Hematopoietic multipotent progenitor cell treated with erythropoietin and hydrocortisone succinate and interleukin-3 and kit ligand, for 15 days (in vitro differentiated cells): Measurements from ENCODE around the gene KCNMB2.

Source experiments
- DNase-seq: peaks from one replicate; pipeline ENCODE4 v3.0.0-alpha.2; 2015; ENCODE audit warnings: low spot score

Gene KCNMB2

GRCh38 chr3:178569826-178570225 lies 33.6 kb downstream of the KCNMB2 start:
- DNase-seq: no peak

DNA sequence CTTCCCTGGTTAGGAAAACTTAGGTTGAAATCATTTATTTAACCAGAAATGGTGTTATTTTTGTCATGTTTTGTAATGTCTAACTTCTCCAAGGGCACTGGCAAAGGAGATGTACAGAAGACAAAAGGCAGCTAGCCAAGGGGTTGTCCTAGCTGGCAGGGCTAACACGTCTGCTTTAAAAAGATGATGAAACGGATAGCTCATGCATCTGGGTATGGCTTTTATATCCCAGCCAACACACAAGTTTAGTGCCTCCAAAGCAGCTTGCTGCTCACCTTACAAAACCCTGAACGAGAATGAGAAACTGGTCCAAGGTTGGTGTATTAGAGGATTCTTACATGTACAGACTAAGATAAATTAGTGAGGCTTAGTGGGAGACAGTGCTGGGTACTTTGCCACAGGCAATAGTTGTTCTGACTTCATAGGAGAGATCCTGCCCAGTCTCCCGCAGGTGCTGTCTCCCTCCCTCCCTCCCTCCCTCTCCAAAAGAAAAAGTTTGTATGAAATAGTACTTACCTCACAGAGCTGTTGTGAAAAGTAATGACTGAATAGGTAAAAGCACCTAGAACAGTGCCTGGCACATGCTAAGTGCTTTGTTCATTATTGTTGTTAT lies 47.8 kb downstream of the KCNMB2 start:
- no peak for DNase-seq

DNA sequence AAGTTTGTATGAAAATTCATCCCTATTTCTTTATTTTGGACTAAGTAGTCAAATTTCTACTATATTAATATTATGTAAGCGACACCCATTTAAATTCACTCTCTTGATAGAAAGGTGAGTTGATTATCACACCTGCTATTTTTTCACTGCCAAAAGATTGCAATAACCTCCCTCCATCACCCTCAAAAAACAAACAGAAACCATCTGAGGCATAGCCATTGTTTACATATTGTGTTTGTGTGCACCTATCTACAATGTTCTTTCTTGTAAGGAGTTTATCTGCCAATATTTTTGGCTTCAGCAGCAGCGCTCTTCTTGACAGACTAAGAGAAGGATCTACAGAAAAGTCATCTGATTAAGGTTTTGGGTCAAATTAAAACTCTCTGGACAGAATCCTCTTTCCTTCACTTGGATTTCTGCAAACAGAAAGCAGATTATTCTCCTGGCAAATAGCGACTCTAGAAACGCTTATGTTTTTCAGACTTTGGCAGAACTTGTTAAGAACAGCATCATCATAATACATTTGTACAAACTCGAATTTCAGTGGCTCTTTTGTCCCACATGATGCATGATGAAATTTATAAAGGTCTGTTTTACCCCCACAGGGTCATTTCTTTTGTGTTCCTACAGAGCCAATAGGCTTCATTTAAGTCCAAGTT lies 48.6 kb downstream of the KCNMB2 start:
- DNase-seq: no peak

GRCh38 chr3:178585454-178585853 lies 49.2 kb downstream of the KCNMB2 start:
- no peak for DNase-seq

- DNase-seq: no peak
Measured at GRCh38 chr3:178586076-178586475, 49.8 kb downstream of the KCNMB2 start.

DNA sequence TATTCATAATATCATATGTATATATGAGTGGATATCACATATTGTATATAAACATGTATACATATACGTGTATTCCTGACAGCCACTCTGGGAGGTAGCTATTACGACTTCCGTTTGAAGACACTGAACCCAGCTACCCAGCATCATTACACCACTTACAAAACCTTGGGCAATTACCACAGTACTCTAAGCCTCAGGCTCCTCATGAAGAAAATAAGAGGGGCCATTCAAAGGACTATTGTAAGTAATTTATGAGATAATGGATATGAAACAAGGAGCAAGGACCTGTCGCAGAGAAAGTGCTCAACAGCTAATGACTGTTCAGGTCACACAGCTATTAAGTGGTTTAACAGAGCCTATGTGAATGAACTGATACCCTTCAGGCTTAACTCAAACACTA lies 52.4 kb downstream of the KCNMB2 start:
- no peak for DNase-seq

DNA sequence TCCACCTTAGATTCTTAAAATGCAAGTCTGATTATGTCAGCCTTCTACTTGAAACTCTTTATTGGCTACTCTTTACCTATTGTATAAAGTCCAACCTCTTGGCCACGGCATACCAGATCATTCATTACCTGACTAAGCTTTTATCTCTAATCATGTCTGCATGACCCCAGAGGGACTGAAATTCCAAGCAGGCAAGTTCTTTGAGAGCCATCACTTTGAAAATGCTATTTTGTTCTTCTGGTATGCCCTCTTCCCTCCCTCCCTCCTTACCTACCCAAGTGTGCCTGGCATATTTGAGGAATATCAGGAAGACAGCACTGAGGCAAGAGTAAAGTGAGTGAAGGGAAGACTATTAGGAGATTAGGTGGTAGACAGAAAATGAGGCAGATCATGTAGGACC lies 57.5 kb downstream of the KCNMB2 start:
- DNase-seq: no peak

GRCh38 chr3:178597371-178597770 lies 61.1 kb downstream of the KCNMB2 start:
- DNase-seq: no peak

DNA sequence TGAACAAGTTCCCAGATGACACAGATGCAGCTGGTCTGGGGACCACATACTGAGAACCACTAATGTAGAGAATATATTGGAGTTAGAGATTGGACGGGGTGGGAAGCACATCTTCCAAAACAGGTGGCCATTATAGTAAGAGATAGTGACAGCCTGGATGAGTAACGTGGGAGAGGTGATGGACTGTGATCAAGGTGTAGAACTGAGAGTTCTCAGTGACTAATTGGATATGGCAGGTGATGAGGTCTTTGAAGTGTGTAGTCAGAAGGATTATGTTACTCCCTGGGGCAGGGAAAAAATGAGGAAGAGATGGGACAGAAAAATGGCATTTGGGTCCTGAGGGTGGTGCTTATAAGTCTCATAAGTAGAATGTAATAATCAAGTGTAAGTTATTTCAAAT lies 66.6 kb downstream of the KCNMB2 start:
- DNase-seq: no peak

GRCh38 chr3:178603735-178604134 lies 67.5 kb downstream of the KCNMB2 start:
- no peak for DNase-seq

DNA sequence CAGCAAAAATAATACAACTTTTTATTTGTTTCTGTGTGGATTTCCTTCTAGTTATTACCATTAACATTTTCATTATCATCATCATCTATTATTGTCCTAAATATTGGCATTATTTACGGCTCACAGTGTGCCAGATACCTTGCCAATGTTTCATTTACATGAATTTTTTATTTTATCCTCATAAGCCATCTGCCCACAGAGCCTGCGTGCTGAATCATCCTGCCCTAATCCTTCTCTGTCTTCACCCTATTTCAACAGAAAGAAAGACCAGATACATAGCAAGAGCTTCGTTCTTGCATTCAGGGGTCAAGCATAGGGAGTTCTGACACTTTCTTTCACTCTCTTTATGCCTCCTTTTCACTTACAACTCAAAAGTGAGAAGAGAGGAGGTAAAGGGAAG lies 82.0 kb downstream of the KCNMB2 start:
- DNase-seq: no peak

DNA sequence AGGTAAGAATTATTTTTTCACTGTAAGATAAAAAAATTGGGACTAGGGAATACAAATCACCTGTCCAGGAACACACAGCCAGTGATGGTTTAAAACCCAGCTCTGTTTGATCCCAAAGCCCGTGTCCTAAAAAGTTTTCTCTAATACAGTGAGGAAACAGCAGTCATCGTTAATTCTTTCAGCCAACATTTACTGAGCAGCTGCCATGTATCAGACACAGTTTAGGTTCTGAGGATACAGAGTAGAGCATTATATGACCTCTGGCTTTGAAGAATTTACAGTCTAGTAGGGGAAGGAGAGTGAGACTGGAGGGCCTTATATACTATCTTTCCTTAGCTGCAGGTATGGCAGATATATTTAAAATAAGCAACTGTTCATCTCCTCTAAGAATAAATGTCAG lies 82.7 kb downstream of the KCNMB2 start:
- no peak for DNase-seq

GRCh38 chr3:178623666-178624255 lies 87.5 kb downstream of the KCNMB2 start:
- no peak for DNase-seq

GRCh38 chr3:178624276-178624675 lies 88.0 kb downstream of the KCNMB2 start:
- no peak for DNase-seq

GRCh38 chr3:178625053-178625600 lies 88.9 kb downstream of the KCNMB2 start:
- DNase-seq: no peak

DNA sequence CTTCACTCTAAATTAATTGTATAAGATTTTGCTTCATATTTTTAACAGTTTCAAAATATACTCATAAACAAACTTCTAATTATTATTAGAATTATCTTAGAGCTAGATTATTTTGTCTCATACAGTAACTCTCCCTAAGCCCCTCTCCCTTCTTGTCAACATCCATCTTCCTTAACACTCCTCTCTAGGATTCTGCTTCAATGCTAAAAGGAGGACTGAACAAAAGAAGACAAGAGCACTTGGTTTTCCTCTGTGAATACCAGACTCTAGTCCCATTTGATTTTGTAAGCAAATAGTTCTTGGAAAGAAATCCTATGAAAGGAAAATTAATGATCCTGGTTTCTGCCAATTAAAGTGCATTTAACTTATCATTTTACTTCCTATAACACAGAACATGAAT lies 91.8 kb downstream of the KCNMB2 start:
- DNase-seq: no peak

GRCh38 chr3:178629430-178630178 lies 93.4 kb downstream of the KCNMB2 start:
- no peak for DNase-seq

DNA sequence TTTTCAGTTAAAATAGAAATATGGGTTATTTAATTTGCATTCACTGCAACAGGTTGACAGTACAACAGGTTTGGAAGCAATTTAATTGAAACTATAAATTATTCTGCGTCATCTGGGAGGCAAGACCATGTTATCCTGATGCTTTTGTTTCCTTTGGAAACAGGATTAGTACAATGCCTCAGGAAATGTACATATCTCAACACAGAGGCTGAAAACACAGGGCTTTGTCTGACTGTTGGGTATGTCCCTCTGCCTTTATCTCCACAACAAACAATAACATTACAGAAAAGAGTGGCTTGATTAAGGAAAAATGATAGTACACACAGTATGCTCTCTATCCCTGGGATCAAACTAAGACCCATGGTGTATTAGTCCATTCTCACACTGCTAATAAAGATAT lies 95.7 kb downstream of the KCNMB2 start:
- DNase-seq: no peak

DNA sequence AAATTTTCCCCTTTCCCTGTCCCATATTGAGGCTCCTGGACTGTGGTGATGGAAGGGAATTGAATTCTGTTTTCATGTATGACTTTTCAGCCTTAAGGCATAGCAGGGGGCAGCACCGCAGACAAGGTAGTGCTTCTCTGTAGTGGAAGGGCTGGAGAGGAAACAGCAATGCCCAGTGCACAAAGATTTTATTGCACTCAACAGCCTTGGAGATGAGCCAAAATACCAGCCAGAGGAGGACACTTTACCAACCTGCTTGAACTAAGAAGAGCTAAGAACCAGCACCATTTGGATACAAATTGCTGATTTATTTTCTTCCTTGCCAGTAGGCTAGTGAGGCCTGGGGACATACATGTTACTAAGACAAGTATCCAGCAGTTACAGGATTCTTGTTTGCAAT lies 98.7 kb downstream of the KCNMB2 start:
- no peak for DNase-seq

- DNase-seq: no peak
Measured at GRCh38 chr3:178637802-178638201, 101.6 kb downstream of the KCNMB2 start.

DNA sequence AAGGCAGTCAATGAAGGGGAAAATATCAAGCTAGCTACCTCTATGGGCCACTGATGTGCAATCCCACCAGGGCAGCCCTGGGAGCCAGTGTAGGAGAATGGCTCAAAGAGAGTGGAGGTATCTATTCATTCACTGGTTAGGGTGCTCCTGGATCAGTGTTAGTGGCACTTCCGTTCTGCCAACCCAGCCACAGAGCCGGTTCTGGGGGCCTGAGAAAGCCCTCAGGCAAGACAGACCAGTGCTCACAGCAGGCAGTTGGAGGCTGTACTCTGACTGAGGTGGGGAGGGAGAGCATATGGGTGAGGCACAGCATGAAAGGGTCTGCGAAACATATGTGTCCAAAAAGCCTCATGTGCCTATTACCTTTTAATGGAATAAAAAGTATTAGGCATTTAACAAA lies 109.3 kb downstream of the KCNMB2 start:
- DNase-seq: no peak

GRCh38 chr3:178646186-178646862 lies 110.1 kb downstream of the KCNMB2 start:
- DNase-seq: no peak
